Keratinocyte (primary cell): ENCODE data around the gene KDM5B. TPM values are rescaled to one million over a fixed set of nuclear protein-coding genes. Genes with fewer than 3 reads are reported as not detected.

Experiments
- DNase-seq: peaks from one replicate; pipeline ENCODE4 v3.0.0-alpha.2; 2011; ENCODE audit warnings: low read depth, missing footprints, low spot score
- FAIRE-seq: peaks from 2 replicates; lab custom pipeline; 2011; peaks lifted over from hg19 to GRCh38; lab: Jason Lieb, UNC
- H2AFZ ChIP-seq: 2 replicates; pipeline ENCODE4 v1.6.0; 2012; ENCODE audit warnings: low read length, control low read depth, inconsistent platforms; ENCODE audit not compliant: control insufficient read depth
- H3K27ac ChIP-seq: 2 replicates; pipeline ENCODE4 v1.5.1; 2011; ENCODE audit warnings: low read length; ENCODE audit not compliant: control insufficient read depth, insufficient read depth
- H3K27me3 ChIP-seq: 3 replicates; pipeline ENCODE4 v1.6.0; 2011; ENCODE audit warnings: low read length; ENCODE audit not compliant: control insufficient read depth, insufficient read depth; ENCODE audit errors: extremely low read depth
- H3K36me3 ChIP-seq, 2 experiments: 2 replicates in 1 of 2; 3 replicates in 1 of 2; pipeline ENCODE4 v1.5.1; 2011; ENCODE audit warnings: low read length in 2 of 2, mild to moderate bottlenecking in 1 of 2; ENCODE audit not compliant: control insufficient read depth in 2 of 2, insufficient read depth in 2 of 2; ENCODE audit errors: extremely low read depth in 1 of 2
- H3K4me1 ChIP-seq: 3 replicates; pipeline ENCODE4 v1.5.1; 2011; ENCODE audit warnings: low read length; ENCODE audit not compliant: control insufficient read depth, insufficient read depth; ENCODE audit errors: extremely low read depth
- H3K4me2 ChIP-seq: 3 replicates; pipeline ENCODE4 v1.6.0; 2011; ENCODE audit warnings: low read depth, low read length; ENCODE audit not compliant: control insufficient read depth, insufficient read depth; ENCODE audit errors: extremely low read depth
- H3K4me3 ChIP-seq, 3 experiments: fragments of 200-600 bp in 1 of 3; sonication (generic) in 1 of 3; 2 replicates in 2 of 3; 3 replicates in 1 of 3; pipeline ENCODE4 v1.5.1; 2011 to 2016; ENCODE audit warnings: low read length in 3 of 3, mild to moderate bottlenecking in 3 of 3, control low read depth in 2 of 3, inconsistent platforms in 1 of 3, low read depth in 1 of 3, mixed read lengths in 1 of 3, mixed run types in 1 of 3, moderate library complexity in 1 of 3; ENCODE audit not compliant: control insufficient read depth in 2 of 3, insufficient read depth in 2 of 3; ENCODE audit errors: extremely low read depth in 1 of 3
- H3K79me2 ChIP-seq: 2 replicates; pipeline ENCODE4 v1.6.0; 2012; ENCODE audit warnings: low read length; ENCODE audit not compliant: control insufficient read depth, insufficient read depth
- H3K9ac ChIP-seq: 3 replicates; pipeline ENCODE4 v1.6.0; 2011; ENCODE audit warnings: low read length; ENCODE audit not compliant: control insufficient read depth, insufficient read depth; ENCODE audit errors: extremely low read depth
- H3K9me1 ChIP-seq: 3 replicates; pipeline ENCODE4 v1.6.0; 2011; ENCODE audit warnings: low read length; ENCODE audit not compliant: control insufficient read depth, insufficient read depth; ENCODE audit errors: extremely low read depth
- H3K9me3 ChIP-seq: 2 replicates; pipeline ENCODE4 v1.5.1; 2012; ENCODE audit warnings: low read depth, low read length; ENCODE audit not compliant: control insufficient read depth
- H4K20me1 ChIP-seq: 3 replicates; pipeline ENCODE4 v1.6.0; 2011; ENCODE audit warnings: low read length; ENCODE audit not compliant: control insufficient read depth, insufficient read depth; ENCODE audit errors: extremely low read depth
- EZH2 ChIP-seq: IDR thresholded peaks from one replicate; pipeline ENCODE4 v1.6.1; 2012; ENCODE audit warnings: inconsistent platforms, mild to moderate bottlenecking, low read length, moderate library complexity
- dilution Hi-C: fragments of 300-500 bp; cut with MboI; formaldehyde crosslinking; loops from one replicate; pipeline ENCODE4 v1.7.0; 2020; ENCODE audit warnings: low sequenced_read_pairs; ENCODE audit not compliant: extremely low pct_ligation_motif_present
- polyA plus RNA-seq, 5 experiments: library from polyadenylated mRNA; depleted of rRNA in 3 of 5; stranded (reverse) in 3 of 5; stranded (forward) in 1 of 5; unstranded in 1 of 5; fragments of >200 nt; gene quantifications; 1 replicate in 1 of 5; 2 replicates in 3 of 5; 3 replicates in 1 of 5; pipeline versions ENCODE4 v1.2.1 to v1.2.3, GENCODE V29; 2011 to 2012; ENCODE audit warnings: missing spikeins in 2 of 5, low read depth in 1 of 5, low replicate concordance in 1 of 5
- TF ChIP-seq, protein P1 (sequence below), 3 experiments: IDR thresholded peaks in 1 of 3; conservative IDR thresholded peaks in 1 of 3; optimal IDR thresholded peaks in 1 of 3; 2 replicates in 2 of 3; 3 replicates in 1 of 3; pipeline versions ENCODE3 to v1.5.1; 2011; ENCODE audit warnings: low read length in 3 of 3, mild to moderate bottlenecking in 3 of 3, moderate library complexity in 2 of 3, control low read depth in 1 of 3, inconsistent platforms in 1 of 3; ENCODE audit not compliant: insufficient read depth in 2 of 3; ENCODE audit errors: extremely low read depth in 1 of 3

KDM5B gene
- polyA plus RNA-seq, 1 donor (not counting 4 experiments of a cell fraction or from before 2014, with no cell fraction given), result 60.1 TPM

- H3K27me3 ChIP-seq, result no peaks in the 10 kb centered on the region
- H3K9me1 ChIP-seq, result no peaks in the 10 kb centered on the region
- H3K79me2 ChIP-seq, result no peaks in the 10 kb centered on the region
- H3K4me1 ChIP-seq, result peaks cover 13% of the 10 kb centered on the region
- no peak overlapping the region for H3K27ac ChIP-seq
- DNase-seq (no peak), FAIRE-seq (no peak)
- no peak overlapping the region for H3K9ac ChIP-seq
- H2AFZ ChIP-seq, result no peak overlapping the region
- H3K36me3 ChIP-seq, result no peaks in the 10 kb centered on the region
- no peak overlapping the region for H3K4me2 ChIP-seq
- dilution Hi-C loops, result no loop called here
- no peaks in the 10 kb centered on the region for H3K9me3 ChIP-seq
- no peak overlapping the region for H3K4me3 ChIP-seq
- H4K20me1 ChIP-seq, result no peaks in the 10 kb centered on the region
- no peak for TF ChIP-seq EZH2
- TF ChIP-seq, protein P1, sequence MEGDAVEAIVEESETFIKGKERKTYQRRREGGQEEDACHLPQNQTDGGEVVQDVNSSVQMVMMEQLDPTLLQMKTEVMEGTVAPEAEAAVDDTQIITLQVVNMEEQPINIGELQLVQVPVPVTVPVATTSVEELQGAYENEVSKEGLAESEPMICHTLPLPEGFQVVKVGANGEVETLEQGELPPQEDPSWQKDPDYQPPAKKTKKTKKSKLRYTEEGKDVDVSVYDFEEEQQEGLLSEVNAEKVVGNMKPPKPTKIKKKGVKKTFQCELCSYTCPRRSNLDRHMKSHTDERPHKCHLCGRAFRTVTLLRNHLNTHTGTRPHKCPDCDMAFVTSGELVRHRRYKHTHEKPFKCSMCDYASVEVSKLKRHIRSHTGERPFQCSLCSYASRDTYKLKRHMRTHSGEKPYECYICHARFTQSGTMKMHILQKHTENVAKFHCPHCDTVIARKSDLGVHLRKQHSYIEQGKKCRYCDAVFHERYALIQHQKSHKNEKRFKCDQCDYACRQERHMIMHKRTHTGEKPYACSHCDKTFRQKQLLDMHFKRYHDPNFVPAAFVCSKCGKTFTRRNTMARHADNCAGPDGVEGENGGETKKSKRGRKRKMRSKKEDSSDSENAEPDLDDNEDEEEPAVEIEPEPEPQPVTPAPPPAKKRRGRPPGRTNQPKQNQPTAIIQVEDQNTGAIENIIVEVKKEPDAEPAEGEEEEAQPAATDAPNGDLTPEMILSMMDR (optimal IDR thresholded peaks at IDR 0.05 in 1 of 3, IDR thresholded peaks at IDR 0.05 in 1 of 3, conservative IDR thresholded peaks at IDR 0.05 in 1 of 3; ENCODE audit: extremely low read depth in 1 of 3, insufficient read depth in 2 of 3, low read length in 3 of 3), result no peak
Measured at GRCh38 chr1:202818819-202819218, 10.6 kb upstream of the KDM5B start.

DNA sequence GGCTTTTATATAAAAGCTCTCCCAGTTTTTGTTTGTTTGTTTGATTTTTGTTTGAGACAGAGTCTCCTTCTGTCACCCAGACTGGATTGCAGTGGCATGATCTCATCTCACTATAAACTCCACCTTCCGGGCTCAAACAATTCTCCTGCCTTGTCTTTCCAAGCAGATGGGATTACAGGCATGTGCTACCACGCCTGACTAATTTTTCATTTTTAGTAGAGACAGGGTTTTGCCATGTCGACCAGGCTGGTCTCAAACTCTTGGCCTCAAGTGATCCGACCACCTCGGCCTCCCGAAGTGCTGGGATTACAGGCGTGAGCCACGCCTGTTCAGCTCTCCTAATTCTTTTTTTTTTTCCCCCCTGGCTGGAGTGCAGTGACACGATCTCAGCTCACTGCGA, 6.9 kb upstream of the KDM5B start:
- Histone ChIP-seq H2AFZ (no peak overlapping the region), H3K79me2 (no peaks in the 10 kb centered on the region), H4K20me1 (no peaks in the 10 kb centered on the region), H3K9me3 (no peaks in the 10 kb centered on the region), H3K4me2 (no peak overlapping the region), H3K9ac (no peak overlapping the region), H3K27ac (no peak overlapping the region), H3K27me3 (no peaks in the 10 kb centered on the region), H3K4me3 (no peak overlapping the region), H3K9me1 (no peaks in the 10 kb centered on the region), H3K4me1 (peaks cover 24% of the 10 kb centered on the region), H3K36me3 (no peaks in the 10 kb centered on the region)
- DNase-seq (no peak), FAIRE-seq (no peak)
- dilution Hi-C loops, result no loop called here
- TF ChIP-seq, protein P1 (optimal IDR thresholded peaks at IDR 0.05 in 1 of 3, IDR thresholded peaks at IDR 0.05 in 1 of 3, conservative IDR thresholded peaks at IDR 0.05 in 1 of 3; ENCODE audit: extremely low read depth in 1 of 3, insufficient read depth in 2 of 3, low read length in 3 of 3), result no peak
- no peak for TF ChIP-seq EZH2
